MG63 (cell line): ENCODE measurements around the gene ZSCAN4. TPM values are rescaled to one million over a fixed set of nuclear protein-coding genes. Genes with fewer than 3 reads are reported as not detected.

Experiments
- DNase-seq: peaks from one replicate; pipeline ENCODE4 v3.0.0-alpha.2; 2020
- H3K27me3 ChIP-seq: fragments of 250-450 bp; sonication (Bioruptor Pico); 2 replicates; pipeline ENCODE4 v1.5.1; 2020; ENCODE audit warnings: mild to moderate bottlenecking, moderate library complexity
- H3K36me3 ChIP-seq: fragments of 250-450 bp; sonication (Bioruptor Pico); 2 replicates; pipeline ENCODE4 v1.5.1; 2020; ENCODE audit warnings: mild to moderate bottlenecking, moderate library complexity
- H3K4me3 ChIP-seq: fragments of 250-450 bp; sonication (Bioruptor Pico); 2 replicates; pipeline ENCODE4 v1.5.1; 2020; ENCODE audit warnings: mild to moderate bottlenecking, moderate library complexity
- H3K9me3 ChIP-seq: fragments of 250-450 bp; sonication (Bioruptor Pico); 2 replicates; pipeline ENCODE4 v1.5.1; 2020; ENCODE audit warnings: mild to moderate bottlenecking, moderate library complexity
- total RNA-seq: library from RNA; depleted of rRNA; stranded (reverse); fragments of >200 nt; shearing (Covaris generic); gene quantifications from 2 replicates; pipeline ENCODE4 v1.2.3, GENCODE V29; 2014; ENCODE audit warnings: low replicate concordance; rRNA removed

Gene ZSCAN4
- total RNA-seq, 1 experiment from 2014 or later: not detected

GRCh38 chr19:57719901-57720519 is 51.3 kb downstream of the ZSCAN4 start:
- Histone ChIP-seq H3K27me3 (no peaks in the 10 kb centered on the region), H3K36me3 (peaks cover 4% of the 10 kb centered on the region), H3K9me3 (peaks cover 38% of the 10 kb centered on the region), H3K4me3 (no peak overlapping the region)
- DNase-seq: no peak

DNA sequence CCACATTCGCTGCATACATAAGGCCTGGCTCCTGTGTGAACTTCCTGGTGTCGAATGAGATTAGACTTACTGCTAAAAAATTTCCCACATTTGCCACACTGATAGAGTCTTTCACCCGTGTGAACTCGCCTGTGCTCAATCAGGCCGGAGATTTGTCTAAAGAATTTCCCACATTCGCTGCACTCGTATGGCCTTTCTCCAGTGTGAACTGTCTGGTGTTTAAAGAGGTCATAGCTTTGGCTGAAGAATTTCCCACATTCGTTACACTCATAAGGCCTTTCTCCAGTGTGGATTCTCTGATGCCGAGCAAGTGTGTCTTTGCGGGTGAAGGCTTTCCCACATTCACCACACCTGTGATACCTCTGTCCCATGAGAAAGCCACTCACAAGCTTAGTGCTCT is 52.1 kb downstream of the ZSCAN4 start:
- DNase-seq: no peak
- Histone ChIP-seq H3K4me3 (no peak overlapping the region), H3K9me3 (peaks cover 41% of the 10 kb centered on the region), H3K36me3 (peaks cover 4% of the 10 kb centered on the region), H3K27me3 (no peaks in the 10 kb centered on the region)

Other genes with a start within 250 kb of the ZSCAN4 start
- 15.6 and 15.9 TPM in 2 replicates for gene ZNF749, start 233.6 kb upstream of the ZSCAN4 start, total RNA-seq
- not detected in 2 replicates for gene VN1R1, start 211.8 kb upstream of the ZSCAN4 start, total RNA-seq
- gene ZNF772, start 191.4 kb upstream of the ZSCAN4 start, total RNA-seq: 3.3 and 4.7 TPM in 2 replicates
- gene ZNF419, start 181.2 kb upstream of the ZSCAN4 start, total RNA-seq: 8.7 and 26.1 TPM in 2 replicates
- 8.6 and 22.8 TPM in 2 replicates for gene ZNF773, start 169.0 kb upstream of the ZSCAN4 start, total RNA-seq
- gene ZNF549, start 141.6 kb upstream of the ZSCAN4 start, total RNA-seq: 2.2 and 5.0 TPM in 2 replicates
- gene ZNF550, start 109.1 kb upstream of the ZSCAN4 start, total RNA-seq: 4.2 and 5.1 TPM in 2 replicates
- 7.7 and 9.1 TPM in 2 replicates for gene ZNF416, start 90.0 kb upstream of the ZSCAN4 start, total RNA-seq
- gene ZIK1, start 84.8 kb upstream of the ZSCAN4 start, total RNA-seq: not detected in 2 replicates
- 3.4 and 9.4 TPM in 2 replicates for gene ZNF530, start 69.0 kb upstream of the ZSCAN4 start, total RNA-seq
- gene ZNF134, start 54.7 kb upstream of the ZSCAN4 start, total RNA-seq: 5.0 and 14.1 TPM in 2 replicates
- gene ZNF211, start 35.8 kb upstream of the ZSCAN4 start, total RNA-seq: 2.5 and 4.5 TPM in 2 replicates
- gene ZNF551, start 13.0 kb downstream of the ZSCAN4 start, total RNA-seq: 4.6 and 41.6 TPM in 2 replicates
- gene ZNF154, start 40.3 kb downstream of the ZSCAN4 start, total RNA-seq: not detected in 2 replicates
- gene ZNF671, start 58.7 kb downstream of the ZSCAN4 start, total RNA-seq: 1.4 TPM in 1 of 2 replicates, not detected in the other
- 7.7 and 10.0 TPM in 2 replicates for gene ZNF776, start 77.9 kb downstream of the ZSCAN4 start, total RNA-seq
- gene ZNF586, start 100.7 kb downstream of the ZSCAN4 start, total RNA-seq: 3.3 and 5.7 TPM in 2 replicates
- 2.6 and 4.2 TPM in 2 replicates for gene ZNF552, start 146.0 kb downstream of the ZSCAN4 start, total RNA-seq
- 4.6 and 7.6 TPM in 2 replicates for gene ZNF587B, start 161.4 kb downstream of the ZSCAN4 start, total RNA-seq
- gene ZNF587, start 180.9 kb downstream of the ZSCAN4 start, total RNA-seq: 7.6 and 8.9 TPM in 2 replicates
- 0.56 and 2.4 TPM in 2 replicates for gene ZNF814, start 220.1 kb downstream of the ZSCAN4 start, total RNA-seq
- gene ZNF417, start 247.7 kb downstream of the ZSCAN4 start, total RNA-seq: 3.1 and 7.4 TPM in 2 replicates